PC-9 (cell line): Measurements from ENCODE around the gene STRADA.

Experiments used
- CTCF ChIP-seq: fragments of 200-600 bp; sonication (generic); conservative IDR thresholded peaks from 2 replicates; pipeline ENCODE4 v1.6.1; 2017; ENCODE audit warnings: mixed run types, antibody characterized with exemption, mild to moderate bottlenecking, moderate library complexity
- EZH2 ChIP-seq: fragments of 200-600 bp; sonication (generic); IDR thresholded peaks from 2 replicates; pipeline ENCODE4 v1.8.0; 2017; ENCODE audit warnings: antibody characterized with exemption, low read depth

DNA sequence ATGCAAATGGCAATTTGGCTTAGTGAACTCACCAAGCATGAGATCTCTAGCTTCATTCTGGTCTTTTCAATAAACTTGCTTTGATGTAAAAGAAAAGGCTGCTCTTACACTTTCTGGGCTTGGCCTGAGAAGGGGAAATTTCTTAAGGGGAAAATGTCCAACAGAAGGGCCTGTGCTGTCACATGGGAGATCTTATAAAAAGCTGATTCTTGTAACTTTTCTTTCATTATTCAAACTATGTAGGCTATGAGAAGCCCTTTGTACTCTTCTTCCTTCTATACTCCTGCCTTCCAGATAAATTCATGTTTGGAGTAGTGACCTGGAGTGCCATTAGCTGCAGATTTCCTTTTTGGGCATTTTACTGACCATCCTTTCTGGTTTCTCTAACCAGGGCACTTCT, 58.6 kb downstream of the STRADA start:
- TF ChIP-seq CTCF (no peak), EZH2 (no peak)
